Sigmoid colon (tissue), 7 donors: ENCODE measurements around the gene ADAMTS6. TPM values are rescaled to one million over a fixed set of nuclear protein-coding genes. Genes with fewer than 3 reads are reported as not detected.

Source experiments
- DNase-seq: peaks from one replicate; pipeline ENCODE4 v3.0.0-alpha.2; 2019
- H3K27ac ChIP-seq, 4 donors: fragments of 200-600 bp; sonication (generic); one replicate each; pipeline ENCODE4 v1.5.1; 2016 to 2019; ENCODE audit warnings: mild to moderate bottlenecking in 1 of 4
- H3K27me3 ChIP-seq, 3 donors: fragments of 200-600 bp; sonication (generic); one replicate each; pipeline ENCODE4 v1.5.1; 2019; ENCODE audit warnings: mild to moderate bottlenecking in 1 of 3
- H3K36me3 ChIP-seq, 4 donors: fragments of 200-600 bp; sonication (generic); one replicate each; pipeline ENCODE4 v1.5.1; 2016 to 2019
- H3K4me1 ChIP-seq, 4 donors: fragments of 200-600 bp; sonication (generic); one replicate each; pipeline ENCODE4 v1.5.1; 2017 to 2019
- H3K4me3 ChIP-seq, 4 donors: fragments of 200-600 bp; sonication (generic); one replicate each; pipeline ENCODE4 v1.5.1; 2017 to 2019; ENCODE audit warnings: mild to moderate bottlenecking in 2 of 4, moderate library complexity in 1 of 4
- H3K9me3 ChIP-seq, 4 donors: fragments of 200-600 bp in 3 of 4; sonication (generic) in 3 of 4; one replicate each; pipeline versions ENCODE4 v1.5.1 to v1.6.1; 2013 to 2019
- EP300 ChIP-seq, 4 donors: sonication (generic); formaldehyde crosslinking; IDR thresholded peaks; one replicate each; pipeline ENCODE4 v1.6.1; 2017; ENCODE audit warnings: antibody characterized with exemption in 4 of 4
- POLR2A ChIP-seq, 2 donors: fragments of 450-650 bp; IDR thresholded peaks; one replicate each; pipeline ENCODE4 v1.6.1; 2016; ENCODE audit warnings: antibody characterized with exemption in 2 of 2, mild to moderate bottlenecking in 2 of 2, moderate library complexity in 2 of 2
- POLR2AphosphoS5 ChIP-seq, 4 donors: sonication (generic); formaldehyde crosslinking; IDR thresholded peaks; one replicate each; pipeline ENCODE4 v1.6.1; 2017; ENCODE audit warnings: antibody characterized with exemption in 4 of 4
- WGBS, 2 donors: extraction: QIAGEN DNeasy Blood & Tissue Kit; methylation state at CpG; one replicate each; pipeline ENCODE4 v1.1.7; 2013; 5-methylcytosine and 5-hydroxymethylcytosine counted together
- intact Hi-C: fragments of 100-400 bp; cut with DNase I; formaldehyde crosslinking; loops from one replicate; pipeline ENCODE4 v1.15.1; 2023
- polyA plus RNA-seq, 3 donors: library from polyadenylated mRNA; stranded (reverse); fragments of 200-250 nt; gene quantifications; one replicate each; pipeline ENCODE4 v1.2.3, GENCODE V29; 2013
- total RNA-seq, 4 donors: library from RNA; depleted of rRNA; stranded (reverse); fragments of >200 nt; gene quantifications; one replicate each; pipeline ENCODE4 v1.1.0, GENCODE V29; 2016
- TF ChIP-seq, protein P1 (sequence below), 4 experiments: fragments of 450-650 bp in 3 of 4; fragments of 200-600 bp in 1 of 4; IDR thresholded peaks; one replicate each; pipeline ENCODE4 v1.5.1; 2016 to 2019; ENCODE audit warnings: antibody characterized with exemption in 4 of 4, mild to moderate bottlenecking in 3 of 4, moderate library complexity in 2 of 4
- donor health status: healthy with polysubstance abuse.
- donor health status: Bipolar disorder and iron deficiency.
- donor health status: healthy.

Gene ADAMTS6
- total and polyA plus RNA-seq, 7 donors = 0.74 to 18.3 (median 7.1) TPM; not detected in 2

DNA sequence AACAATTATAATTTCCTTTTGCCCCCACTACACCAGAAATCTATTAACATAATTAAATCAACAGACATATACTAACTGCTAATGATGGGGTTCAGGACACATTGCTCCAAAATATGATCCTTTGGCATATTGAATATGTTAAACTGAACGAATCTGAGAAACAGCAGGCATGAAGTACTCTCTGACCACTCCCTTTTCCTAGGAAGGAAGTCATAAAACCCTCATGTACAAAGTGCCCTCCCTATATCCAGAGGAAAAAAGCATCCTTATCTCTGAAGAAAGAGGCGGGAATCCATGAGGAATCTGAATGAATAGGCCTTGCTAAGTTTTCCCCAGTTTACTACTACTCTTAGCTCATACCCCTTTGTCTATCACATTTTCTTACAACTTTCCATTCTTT is 67.9 kb downstream of the ADAMTS6 start:
- TF ChIP-seq, protein P1, sequence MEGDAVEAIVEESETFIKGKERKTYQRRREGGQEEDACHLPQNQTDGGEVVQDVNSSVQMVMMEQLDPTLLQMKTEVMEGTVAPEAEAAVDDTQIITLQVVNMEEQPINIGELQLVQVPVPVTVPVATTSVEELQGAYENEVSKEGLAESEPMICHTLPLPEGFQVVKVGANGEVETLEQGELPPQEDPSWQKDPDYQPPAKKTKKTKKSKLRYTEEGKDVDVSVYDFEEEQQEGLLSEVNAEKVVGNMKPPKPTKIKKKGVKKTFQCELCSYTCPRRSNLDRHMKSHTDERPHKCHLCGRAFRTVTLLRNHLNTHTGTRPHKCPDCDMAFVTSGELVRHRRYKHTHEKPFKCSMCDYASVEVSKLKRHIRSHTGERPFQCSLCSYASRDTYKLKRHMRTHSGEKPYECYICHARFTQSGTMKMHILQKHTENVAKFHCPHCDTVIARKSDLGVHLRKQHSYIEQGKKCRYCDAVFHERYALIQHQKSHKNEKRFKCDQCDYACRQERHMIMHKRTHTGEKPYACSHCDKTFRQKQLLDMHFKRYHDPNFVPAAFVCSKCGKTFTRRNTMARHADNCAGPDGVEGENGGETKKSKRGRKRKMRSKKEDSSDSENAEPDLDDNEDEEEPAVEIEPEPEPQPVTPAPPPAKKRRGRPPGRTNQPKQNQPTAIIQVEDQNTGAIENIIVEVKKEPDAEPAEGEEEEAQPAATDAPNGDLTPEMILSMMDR (IDR thresholded peaks at IDR 0.05) = no peak
- no peak for TF ChIP-seq EP300 (IDR thresholded peaks at IDR 0.05)
- no peak for TF ChIP-seq POLR2AphosphoS5 (IDR thresholded peaks at IDR 0.05)
- no peak for TF ChIP-seq POLR2A (IDR thresholded peaks at IDR 0.05)
- Histone ChIP-seq H3K27ac (no peak overlapping the region), H3K4me1 (no peaks in the 10 kb centered on the region), H3K9me3 (peaks cover 0 to 6% (median 0%) of the 10 kb centered on the region in 4 donors), H3K4me3 (no peak overlapping the region), H3K36me3 (no peaks in the 10 kb centered on the region), H3K27me3 (no peaks in the 10 kb centered on the region)
- DNase-seq = no peak
- 23 to 57% methylated on average over 2 of the region's 2 CpGs for WGBS, 2 donors
- intact Hi-C loops = no loop called here

DNA sequence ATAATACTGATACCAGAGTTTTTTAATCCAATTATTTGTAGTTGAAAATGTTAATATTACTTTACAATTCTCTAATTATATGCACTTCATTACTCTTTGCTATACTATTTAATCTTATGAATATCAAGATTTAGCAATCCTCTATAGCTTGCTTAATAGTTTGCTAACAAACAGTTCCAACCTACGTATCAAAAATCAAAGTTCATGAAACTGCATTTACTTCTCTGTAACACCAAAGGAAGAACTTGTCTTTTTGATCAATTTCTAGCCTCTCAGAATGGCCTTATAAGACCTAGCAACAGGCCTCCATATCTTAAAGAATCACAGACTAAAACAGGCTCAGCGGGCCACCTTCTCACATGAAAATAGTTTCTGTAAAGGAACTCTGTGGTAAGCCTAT is 68.9 kb downstream of the ADAMTS6 start:
- no peak overlapping the region for H3K4me3 ChIP-seq
- no peaks in the 10 kb centered on the region for H3K36me3 ChIP-seq
- no peak for DNase-seq
- TF ChIP-seq POLR2AphosphoS5 (IDR thresholded peaks at IDR 0.05) = no peak
- TF ChIP-seq, protein P1 (IDR thresholded peaks at IDR 0.05) = no peak
- TF ChIP-seq EP300 (IDR thresholded peaks at IDR 0.05) = no peak
- TF ChIP-seq POLR2A (IDR thresholded peaks at IDR 0.05) = no peak
- intact Hi-C loops = no loop called here
- no peaks in the 10 kb centered on the region for H3K4me1 ChIP-seq
- 84 to 94% methylated on average over 2 of the region's 2 CpGs for WGBS, 2 donors
- H3K9me3 ChIP-seq = peaks cover 0 to 3% (median 0%) of the 10 kb centered on the region in 4 donors
- H3K27ac ChIP-seq = no peak overlapping the region
- H3K27me3 ChIP-seq = no peaks in the 10 kb centered on the region

DNA sequence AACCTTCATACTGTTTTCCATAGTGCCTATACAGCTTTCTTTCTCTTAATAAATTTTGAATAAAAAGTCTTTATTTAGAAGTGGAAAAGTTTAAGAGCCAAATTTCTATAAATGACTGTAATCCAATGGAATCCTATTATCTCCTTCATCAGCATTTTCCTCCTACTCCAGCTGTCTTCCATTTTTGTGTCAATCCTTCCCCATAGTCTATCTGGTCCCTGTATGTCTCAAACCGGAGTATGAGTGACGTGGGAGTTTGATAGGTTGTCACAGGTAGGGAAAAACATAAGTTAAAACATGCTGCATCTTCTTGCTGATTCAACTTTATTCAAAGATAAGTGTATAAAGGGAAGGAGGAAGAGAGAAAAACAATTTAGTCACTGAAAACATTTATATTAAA is 70.4 kb downstream of the ADAMTS6 start:
- no peaks in the 10 kb centered on the region for H3K27me3 ChIP-seq
- WGBS, 2 donors = 92 to 94% methylated on average over 2 of the region's 2 CpGs
- DNase-seq = no peak
- no peak overlapping the region for H3K4me3 ChIP-seq
- TF ChIP-seq EP300 (IDR thresholded peaks at IDR 0.05) (no peak), POLR2AphosphoS5 (IDR thresholded peaks at IDR 0.05) (no peak), POLR2A (IDR thresholded peaks at IDR 0.05) (no peak)
- TF ChIP-seq, protein P1 (IDR thresholded peaks at IDR 0.05) = no peak
- H3K4me1 ChIP-seq = no peaks in the 10 kb centered on the region
- no peaks in the 10 kb centered on the region for H3K9me3 ChIP-seq
- intact Hi-C loops = no loop called here
- H3K27ac ChIP-seq = no peak overlapping the region
- no peaks in the 10 kb centered on the region for H3K36me3 ChIP-seq

DNA sequence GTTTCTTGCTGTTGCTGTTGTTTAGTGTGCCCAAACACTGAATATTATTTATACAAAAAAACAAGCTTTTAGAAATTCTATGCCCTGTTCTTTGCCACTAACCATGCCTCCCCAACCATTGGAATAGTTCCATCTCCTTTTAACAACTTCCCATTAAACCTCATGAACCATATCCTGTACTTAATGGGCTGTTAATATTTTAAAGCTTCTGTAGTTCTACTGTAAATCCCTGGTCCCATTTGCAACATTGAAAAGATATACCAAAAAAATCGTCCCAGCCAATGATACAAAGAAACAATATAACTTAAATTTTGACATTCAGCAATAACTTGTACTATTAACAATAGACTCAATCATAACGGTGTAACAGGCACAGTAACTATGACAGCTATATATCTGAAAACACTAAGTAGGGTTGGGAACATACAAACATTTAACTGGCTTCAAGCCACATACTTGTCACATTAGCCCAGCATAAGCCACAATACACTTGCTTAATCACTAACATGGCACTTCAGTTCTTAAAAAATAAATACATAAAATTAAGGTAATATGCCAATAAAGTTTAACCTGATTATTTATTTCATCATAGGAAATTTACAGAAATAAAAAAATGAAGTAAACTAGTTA is 86.1 kb downstream of the ADAMTS6 start:
- no peak for TF ChIP-seq POLR2AphosphoS5 (IDR thresholded peaks at IDR 0.05)
- no peak for TF ChIP-seq EP300 (IDR thresholded peaks at IDR 0.05)
- no peak for TF ChIP-seq POLR2A (IDR thresholded peaks at IDR 0.05)
- TF ChIP-seq, protein P1 (IDR thresholded peaks at IDR 0.05) = no peak
- H3K4me3 ChIP-seq = no peak overlapping the region
- no peak overlapping the region for H3K27ac ChIP-seq
- no peak for DNase-seq
- intact Hi-C loops = no loop called here
- WGBS, 2 donors = 67 to 68% methylated on average over 2 of the region's 2 CpGs
- no peaks in the 10 kb centered on the region for H3K36me3 ChIP-seq
- H3K9me3 ChIP-seq = no peaks in the 10 kb centered on the region
- H3K27me3 ChIP-seq = no peaks in the 10 kb centered on the region
- peaks cover 0 to 10% (median 0%) of the 10 kb centered on the region in 4 donors for H3K4me1 ChIP-seq

DNA sequence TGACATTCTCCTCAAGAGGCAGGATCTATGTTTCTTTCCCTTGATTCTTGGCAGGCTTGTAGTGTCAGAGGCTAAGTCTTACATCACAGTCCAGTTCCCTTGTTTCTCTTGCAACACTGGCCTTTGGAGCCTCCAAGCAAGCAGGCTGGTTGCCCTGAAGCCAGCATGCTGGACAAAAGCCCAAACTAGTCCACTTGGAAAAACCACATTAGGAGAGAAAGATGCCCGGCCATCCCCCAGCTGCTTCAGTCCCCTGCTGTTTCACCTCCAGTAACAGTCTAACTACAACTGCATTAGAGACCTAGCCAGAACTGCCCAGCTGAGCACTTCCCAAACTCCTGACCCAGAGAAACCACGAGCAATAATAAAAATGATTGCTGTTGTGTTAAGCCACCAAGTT is 87.6 kb downstream of the ADAMTS6 start:
- WGBS, 2 donors = 57 to 65% methylated on average over 2 of the region's 2 CpGs
- intact Hi-C loops = no loop called here
- Histone ChIP-seq H3K36me3 (no peaks in the 10 kb centered on the region), H3K27me3 (no peaks in the 10 kb centered on the region), H3K4me3 (no peak overlapping the region), H3K27ac (no peak overlapping the region), H3K4me1 (peaks cover 0 to 10% (median 0%) of the 10 kb centered on the region in 4 donors), H3K9me3 (no peaks in the 10 kb centered on the region)
- TF ChIP-seq POLR2AphosphoS5 (IDR thresholded peaks at IDR 0.05) = no peak
- no peak for TF ChIP-seq EP300 (IDR thresholded peaks at IDR 0.05)
- TF ChIP-seq POLR2A (IDR thresholded peaks at IDR 0.05) = no peak
- TF ChIP-seq, protein P1 (IDR thresholded peaks at IDR 0.05) = no peak
- peak; percentile 68 for DNase-seq
